ENCODE measurements around the gene CD300LB. TPM values are rescaled to one million over a fixed set of nuclear protein-coding genes. Genes with fewer than 3 reads are reported as not detected.

Gene CD300LB
- total and polyA plus RNA-seq, 3 donors from 2014 or later, result 0.30 to 0.99 (median 0.71) TPM

DNA sequence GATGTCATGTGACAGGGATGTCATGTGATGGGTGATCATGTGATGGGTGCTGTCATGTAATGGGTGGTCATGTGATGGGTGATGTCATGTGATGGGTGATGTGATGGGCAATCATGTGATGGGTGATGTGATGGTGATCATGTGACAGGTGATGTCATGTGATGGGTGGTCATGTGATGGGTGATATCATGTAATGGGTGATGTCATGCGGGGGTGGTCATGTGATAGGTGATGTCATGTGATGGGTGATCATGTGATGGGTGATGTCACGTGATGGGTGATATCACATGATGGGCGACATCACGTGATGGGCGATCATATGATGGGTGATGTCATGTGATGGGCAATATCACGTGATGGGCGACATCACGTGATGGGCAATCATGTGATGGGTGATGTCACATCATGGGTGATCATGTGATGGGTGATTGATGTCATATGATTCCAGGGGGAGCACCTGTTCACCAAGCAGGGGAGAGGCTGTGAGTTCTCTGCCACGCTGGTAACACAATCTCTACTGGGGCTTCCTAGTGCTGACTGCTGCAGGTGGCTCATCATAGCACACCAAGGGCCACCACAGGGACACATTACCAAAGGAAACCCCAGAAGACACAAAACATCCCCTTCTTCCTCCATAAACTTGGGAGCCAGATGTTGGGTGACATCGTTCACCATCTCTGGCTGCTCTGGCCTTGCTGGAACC lies 16.5 kb downstream of the CD300LB start:
- H3K36me3 ChIP-seq (ENCODE audit: low read depth, missing control alignments), result no peaks in the 10 kb centered on the region
- WGBS, 2 donors, result 87 to 92% methylated on average over 10 of the region's 10 CpGs
- intact Hi-C loops (cut with DNase I; ENCODE audit: low total_unique reads), result no loop called here
- no peaks in the 10 kb centered on the region for H3K27me3 ChIP-seq
- H3K4me1 ChIP-seq, result no peaks in the 10 kb centered on the region
- DNase-seq, result peak; percentile 59
- no peak overlapping the region for H3K4me3 ChIP-seq
- H3K27ac ChIP-seq, result no peak overlapping the region
- no peak for TF ChIP-seq POLR2A (IDR thresholded peaks at IDR 0.05)
- TF ChIP-seq, protein P1, sequence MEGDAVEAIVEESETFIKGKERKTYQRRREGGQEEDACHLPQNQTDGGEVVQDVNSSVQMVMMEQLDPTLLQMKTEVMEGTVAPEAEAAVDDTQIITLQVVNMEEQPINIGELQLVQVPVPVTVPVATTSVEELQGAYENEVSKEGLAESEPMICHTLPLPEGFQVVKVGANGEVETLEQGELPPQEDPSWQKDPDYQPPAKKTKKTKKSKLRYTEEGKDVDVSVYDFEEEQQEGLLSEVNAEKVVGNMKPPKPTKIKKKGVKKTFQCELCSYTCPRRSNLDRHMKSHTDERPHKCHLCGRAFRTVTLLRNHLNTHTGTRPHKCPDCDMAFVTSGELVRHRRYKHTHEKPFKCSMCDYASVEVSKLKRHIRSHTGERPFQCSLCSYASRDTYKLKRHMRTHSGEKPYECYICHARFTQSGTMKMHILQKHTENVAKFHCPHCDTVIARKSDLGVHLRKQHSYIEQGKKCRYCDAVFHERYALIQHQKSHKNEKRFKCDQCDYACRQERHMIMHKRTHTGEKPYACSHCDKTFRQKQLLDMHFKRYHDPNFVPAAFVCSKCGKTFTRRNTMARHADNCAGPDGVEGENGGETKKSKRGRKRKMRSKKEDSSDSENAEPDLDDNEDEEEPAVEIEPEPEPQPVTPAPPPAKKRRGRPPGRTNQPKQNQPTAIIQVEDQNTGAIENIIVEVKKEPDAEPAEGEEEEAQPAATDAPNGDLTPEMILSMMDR (IDR thresholded peaks at IDR 0.05), result no peak
- H3K9me3 ChIP-seq, result no peaks in the 10 kb centered on the region

DNA sequence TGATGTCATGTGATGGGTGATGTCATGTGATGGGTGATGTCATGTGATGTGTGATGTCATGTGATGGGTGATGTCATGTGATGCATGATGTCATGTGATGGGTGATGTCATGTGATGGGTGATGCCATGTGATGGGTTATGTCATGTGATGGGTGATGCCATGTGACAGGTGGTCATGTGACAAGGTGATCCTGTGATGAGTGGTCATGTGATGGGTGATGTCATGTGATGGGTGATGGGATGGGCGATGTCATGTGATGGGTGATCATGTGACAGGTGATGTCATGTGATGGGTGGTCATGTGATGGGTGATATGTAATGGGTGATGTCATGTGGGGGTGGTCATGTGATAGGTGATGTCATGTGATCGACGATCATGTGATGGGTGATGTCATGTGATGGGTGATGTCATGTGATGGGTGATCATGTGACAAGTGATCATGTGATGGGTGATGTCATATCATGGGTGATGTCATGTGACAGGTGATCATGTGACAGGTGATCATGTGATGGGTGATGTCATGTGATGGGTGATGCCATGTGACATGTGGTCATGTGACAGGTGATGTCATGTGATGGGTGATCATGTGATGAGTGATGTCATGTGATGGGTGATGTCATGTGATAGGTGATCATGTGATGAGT lies 17.2 kb downstream of the CD300LB start:
- WGBS, 2 donors, result 45 to 91% methylated on average over 3 of the region's 3 CpGs
- Histone ChIP-seq H3K27me3 (no peaks in the 10 kb centered on the region), H3K4me1 (no peaks in the 10 kb centered on the region), H3K27ac (no peak overlapping the region), H3K9me3 (no peaks in the 10 kb centered on the region), H3K36me3 (ENCODE audit: low read depth, missing control alignments) (no peaks in the 10 kb centered on the region), H3K4me3 (no peak overlapping the region)
- intact Hi-C loops (cut with DNase I; ENCODE audit: low total_unique reads), result no loop called here
- TF ChIP-seq, protein P1 (IDR thresholded peaks at IDR 0.05), result no peak
- TF ChIP-seq POLR2A (IDR thresholded peaks at IDR 0.05), result no peak
- DNase-seq, result peak; percentile 62

DNA sequence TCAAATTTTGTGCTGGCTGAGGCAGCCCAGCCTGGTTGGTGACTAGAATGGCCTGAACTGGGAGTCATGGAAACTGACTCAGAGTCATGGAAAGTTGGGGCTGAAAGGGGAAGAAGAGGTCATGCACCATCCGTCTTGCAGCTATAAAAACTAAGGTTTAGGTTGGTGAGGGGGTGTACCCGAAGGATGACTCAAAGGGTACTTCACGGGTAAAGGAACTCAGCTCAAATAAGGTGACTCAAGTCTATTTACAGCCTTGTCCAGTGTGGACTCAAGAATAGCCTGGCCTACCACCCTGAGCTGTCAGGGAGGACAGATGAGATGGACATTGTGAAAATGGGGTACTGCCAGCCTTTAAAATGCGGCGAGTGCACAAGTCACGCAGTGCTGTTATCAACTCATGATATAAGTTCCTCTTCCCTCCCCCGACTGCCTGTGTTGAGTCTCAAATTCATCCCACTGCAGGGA lies 18.6 kb downstream of the CD300LB start:
- Histone ChIP-seq H3K9me3 (no peaks in the 10 kb centered on the region), H3K4me1 (no peaks in the 10 kb centered on the region), H3K27me3 (no peaks in the 10 kb centered on the region), H3K36me3 (ENCODE audit: low read depth, missing control alignments) (no peaks in the 10 kb centered on the region), H3K4me3 (no peak overlapping the region), H3K27ac (no peak overlapping the region)
- intact Hi-C loops (cut with DNase I; ENCODE audit: low total_unique reads), result no loop called here
- 58 to 63% methylated on average over 7 of the region's 7 CpGs for WGBS, 2 donors
- no peak for DNase-seq
- TF ChIP-seq POLR2A (IDR thresholded peaks at IDR 0.05), result no peak
- TF ChIP-seq, protein P1 (IDR thresholded peaks at IDR 0.05), result no peak

DNA sequence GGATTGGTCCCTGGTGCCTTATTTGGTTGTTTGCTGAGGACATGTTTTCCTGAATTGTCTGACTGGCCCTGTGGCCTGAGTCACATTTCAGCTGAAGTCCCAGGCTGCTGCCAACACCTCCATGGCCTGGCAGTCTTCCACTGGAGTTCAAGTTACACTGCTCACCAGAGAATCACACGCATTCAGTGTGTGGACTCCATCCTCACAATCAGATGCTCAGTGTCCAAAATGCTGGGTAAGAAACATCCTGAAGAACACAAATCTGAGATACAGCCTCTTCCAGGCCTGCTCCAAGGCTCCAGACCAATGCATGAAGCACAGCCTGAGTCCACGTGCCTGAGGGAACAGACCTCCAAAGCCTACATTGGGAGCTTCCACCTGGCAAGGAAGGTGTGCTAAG lies 19.2 kb downstream of the CD300LB start:
- WGBS, 2 donors, result 78 to 83% methylated on average over 2 of the region's 2 CpGs
- DNase-seq, result no peak

More for the DNA sequence above, 19.2 kb downstream of the CD300LB start:
- Histone ChIP-seq H3K4me3 (no peak overlapping the region), H3K27ac (no peak overlapping the region), H3K27me3 (no peaks in the 10 kb centered on the region), H3K9me3 (no peaks in the 10 kb centered on the region), H3K4me1 (no peaks in the 10 kb centered on the region), H3K36me3 (ENCODE audit: low read depth, missing control alignments) (no peaks in the 10 kb centered on the region)
- no peak for TF ChIP-seq POLR2A (IDR thresholded peaks at IDR 0.05)
- TF ChIP-seq, protein P1 (IDR thresholded peaks at IDR 0.05), result no peak
- intact Hi-C loops (cut with DNase I; ENCODE audit: low total_unique reads), result no loop called here

All from testis (tissue), 3 donors.